HepG2 (cell line): ENCODE data around the gene CD4. TPM values are rescaled to one million over a fixed set of nuclear protein-coding genes. Genes with fewer than 3 reads are reported as not detected.

ENCODE experiments used
- ARID4A ChIP-seq: sonication (generic); formaldehyde crosslinking; IDR thresholded peaks from 2 replicates; pipeline ENCODE4 v1.5.0; 2020; ENCODE audit warnings: mild to moderate bottlenecking, missing genetic modification reagents, borderline replicate concordance
- DR1 ChIP-seq: sonication (generic); formaldehyde crosslinking; IDR thresholded peaks from 2 replicates; pipeline ENCODE4 v1.8.0; 2021; ENCODE audit warnings: mild to moderate bottlenecking, missing genetic modification reagents, inconsistent platforms
- GABPA ChIP-seq, 2 experiments: IDR thresholded peaks; 2 replicates each; pipeline ENCODE4 v1.6.1; 2011 to 2016; ENCODE audit warnings: low read depth in 2 of 2, low read length in 1 of 2, missing biosample characterization in 1 of 2, missing genetic modification characterization in 1 of 2
- HOXA3 ChIP-seq: sonication (generic); formaldehyde crosslinking; IDR thresholded peaks from 2 replicates; pipeline ENCODE4 v1.5.0; 2020; ENCODE audit warnings: missing genetic modification reagents
- MAZ ChIP-seq, 2 experiments: sonication (generic) in 1 of 2; formaldehyde crosslinking in 1 of 2; IDR thresholded peaks; 2 replicates each; pipeline versions ENCODE4 v1.5.0 to v1.6.1; 2012 to 2020; ENCODE audit warnings: low read depth in 2 of 2, mild to moderate bottlenecking in 2 of 2, borderline replicate concordance in 1 of 2, improper control_type of control experiment in 1 of 2, low read length in 1 of 2, missing genetic modification reagents in 1 of 2, moderate library complexity in 1 of 2
- MED8 ChIP-seq: sonication (generic); formaldehyde crosslinking; IDR thresholded peaks from 2 replicates; pipeline ENCODE4 v1.8.1; 2023; ENCODE audit warnings: mild to moderate bottlenecking, missing genetic modification reagents; ENCODE audit not compliant: insufficient replicate concordance
- NCOR1 ChIP-seq: fragments of 200-600 bp; sonication (generic); IDR thresholded peaks from 2 replicates; pipeline ENCODE4 v1.7.0; 2017; ENCODE audit warnings: antibody characterized with exemption, low read length, borderline replicate concordance
- NFIC ChIP-seq: IDR thresholded peaks from 2 replicates; pipeline ENCODE4 v1.6.1; 2012; ENCODE audit warnings: mild to moderate bottlenecking, low read length, inconsistent platforms
- NFYC ChIP-seq: IDR thresholded peaks from 2 replicates; pipeline ENCODE4 v1.6.1; 2016; ENCODE audit warnings: missing genetic modification reagents, missing compliant biosample characterization
- NR2C2 ChIP-seq: sonication (generic); formaldehyde crosslinking; IDR thresholded peaks from 2 replicates; pipeline ENCODE4 v1.4.0; 2020; ENCODE audit warnings: missing genetic modification reagents, mild to moderate bottlenecking, moderate library complexity, borderline replicate concordance
- PCBP1 ChIP-seq: fragments of 200-400 bp; formaldehyde crosslinking; IDR thresholded peaks from 2 replicates; pipeline ENCODE4 v1.6.1; 2017; ENCODE audit warnings: mild to moderate bottlenecking, low read depth, low read length, borderline replicate concordance
- SPEN ChIP-seq: sonication (generic); formaldehyde crosslinking; IDR thresholded peaks from 2 replicates; pipeline ENCODE4 v1.5.1; 2020; ENCODE audit warnings: low read depth, mild to moderate bottlenecking, missing genetic modification reagents
- ZBTB1 ChIP-seq: sonication (generic); formaldehyde crosslinking; IDR thresholded peaks from 2 replicates; pipeline ENCODE4 v1.4.0; 2020; ENCODE audit warnings: missing genetic modification reagents, borderline replicate concordance
- ZNF280B ChIP-seq: sonication (generic); formaldehyde crosslinking; IDR thresholded peaks from 2 replicates; pipeline ENCODE4 v1.5.0; 2020; ENCODE audit warnings: missing genetic modification reagents, mild to moderate bottlenecking, borderline replicate concordance
- ZNF30 ChIP-seq: sonication (generic); formaldehyde crosslinking; IDR thresholded peaks from 2 replicates; pipeline ENCODE4 v1.5.0; 2020; ENCODE audit warnings: mild to moderate bottlenecking, missing genetic modification reagents
- ZNF580 ChIP-seq: IDR thresholded peaks from 2 replicates; pipeline ENCODE4 v1.6.1; 2016; ENCODE audit warnings: low read depth, borderline replicate concordance
- ZNF737 ChIP-seq: sonication (generic); formaldehyde crosslinking; IDR thresholded peaks from 2 replicates; pipeline ENCODE4 v1.5.0; 2020; ENCODE audit warnings: missing genetic modification reagents, mild to moderate bottlenecking, borderline replicate concordance
- ZNF788 ChIP-seq: sonication (generic); formaldehyde crosslinking; IDR thresholded peaks from 2 replicates; pipeline ENCODE4 v1.5.0; 2020; ENCODE audit warnings: mild to moderate bottlenecking, missing genetic modification reagents, borderline replicate concordance
- polyA plus RNA-seq, 8 experiments: library from polyadenylated mRNA; depleted of rRNA in 3 of 8; stranded (reverse) in 7 of 8; unstranded in 1 of 8; fragments of >200 nt; fragmentation: Illumina TruSeq in 4 of 8; extraction: Trizol in 4 of 8; gene quantifications; 2 replicates each; pipeline versions ENCODE4 v1.2.1 to v1.2.3, GENCODE V29; 2011 to 2016; ENCODE audit warnings: low read depth in 4 of 8, missing spikeins in 1 of 8, mixed read lengths in 1 of 8; ENCODE audit not compliant: insufficient read depth in 1 of 8
- total RNA-seq, 5 experiments: library from RNA; depleted of rRNA; stranded (reverse); fragments of >200 nt; fragmentation: Illumina TruSeq; extraction: Trizol; gene quantifications; 2 replicates each; pipeline ENCODE4 v1.2.3, GENCODE V29; 2016; ENCODE audit warnings: low read depth in 1 of 5
- TF ChIP-seq, protein P1 (sequence below): IDR thresholded peaks from 2 replicates; pipeline ENCODE4 v1.6.1; 2018; ENCODE audit warnings: missing genetic modification reagents
- TF ChIP-seq, protein P2 (sequence below): sonication (generic); formaldehyde crosslinking; IDR thresholded peaks from 2 replicates; pipeline ENCODE4 v1.8.1; 2023; ENCODE audit warnings: missing genetic modification reagents, mild to moderate bottlenecking, borderline replicate concordance

The CD4 gene
- total and polyA plus RNA-seq, 2 of the 13 experiments (the other 11 are each of a cell fraction or from before 2014, with no cell fraction given): 0.07 to 0.95 TPM

GRCh38 chr12:6851921-6852650 lies 62.8 kb downstream of the CD4 start, which contains the start of gene USP5 (continued):
- TF ChIP-seq ARID4A: peak; percentile 84
- TF ChIP-seq, protein P1, sequence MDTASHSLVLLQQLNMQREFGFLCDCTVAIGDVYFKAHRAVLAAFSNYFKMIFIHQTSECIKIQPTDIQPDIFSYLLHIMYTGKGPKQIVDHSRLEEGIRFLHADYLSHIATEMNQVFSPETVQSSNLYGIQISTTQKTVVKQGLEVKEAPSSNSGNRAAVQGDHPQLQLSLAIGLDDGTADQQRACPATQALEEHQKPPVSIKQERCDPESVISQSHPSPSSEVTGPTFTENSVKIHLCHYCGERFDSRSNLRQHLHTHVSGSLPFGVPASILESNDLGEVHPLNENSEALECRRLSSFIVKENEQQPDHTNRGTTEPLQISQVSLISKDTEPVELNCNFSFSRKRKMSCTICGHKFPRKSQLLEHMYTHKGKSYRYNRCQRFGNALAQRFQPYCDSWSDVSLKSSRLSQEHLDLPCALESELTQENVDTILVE (CRISPR knock-in tag): no peak
- TF ChIP-seq NCOR1: no peak
- TF ChIP-seq ZBTB1: no peak
- TF ChIP-seq PCBP1: peak; percentile 88; the same call in 1 of the 2 replicates
- peak; percentile 78 for TF ChIP-seq GABPA (IDR thresholded peaks at IDR 0.05; ENCODE audit: low read depth, low read length)
- peak; percentile 94 for TF ChIP-seq GABPA (CRISPR knock-in tag; IDR thresholded peaks at IDR 0.05; ENCODE audit: low read depth)
- TF ChIP-seq NR2C2: peak; percentile 98
- TF ChIP-seq ZNF30: no peak
- peak; percentile 25 for TF ChIP-seq MED8 (CRISPR knock-in tag)
- peak; percentile 65 for TF ChIP-seq HOXA3 (CRISPR knock-in tag)
- TF ChIP-seq NFIC: no peak; the same call in 1 of the 2 replicates
- peak; percentile 90 for TF ChIP-seq NFYC (CRISPR knock-in tag)
- peak; percentile 96 for TF ChIP-seq ZNF280B (CRISPR knock-in tag)
- TF ChIP-seq ZNF788 (CRISPR knock-in tag): peak; percentile 70; the same call in 1 of the 2 replicates
- TF ChIP-seq, protein P2, sequence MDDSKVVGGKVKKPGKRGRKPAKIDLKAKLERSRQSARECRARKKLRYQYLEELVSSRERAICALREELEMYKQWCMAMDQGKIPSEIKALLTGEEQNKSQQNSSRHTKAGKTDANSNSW (CRISPR knock-in tag): 0 out of 2 replicates have a peak, but pooled peaks have one; percentile 37
- TF ChIP-seq ZNF580 (CRISPR knock-in tag): 0 out of 2 replicates have a peak, but pooled peaks have one; percentile 22
- peak; percentile 79; the same call in 1 of the 2 replicates for TF ChIP-seq MAZ (IDR thresholded peaks at IDR 0.05; ENCODE audit: borderline replicate concordance, low read depth, low read length)
- peak; percentile 92 for TF ChIP-seq MAZ (CRISPR knock-in tag; IDR thresholded peaks at IDR 0.05; ENCODE audit: low read depth)
- no peak for TF ChIP-seq DR1
- peak; percentile 69; the same call in 1 of the 2 replicates for TF ChIP-seq SPEN (CRISPR knock-in tag)
- no peak for TF ChIP-seq ZNF737
